Heart right ventricle (tissue), 16 donors: ENCODE data around the gene MLLT3. TPM values are rescaled to one million over a fixed set of nuclear protein-coding genes. Genes with fewer than 3 reads are reported as not detected.

Experiments used
- ATAC-seq, 8 donors: fragments of 200-7000 bp; cut with Tn5 transposase; one replicate each; pipeline ENCODE4 v1.9.1; 2020; ENCODE audit warnings: mild to moderate bottlenecking in 8 of 8, moderate library complexity in 8 of 8, moderate number of reproducible peaks in 1 of 8
- DNase-seq, 2 donors: peaks; one replicate each; pipeline ENCODE4 v3.0.0-alpha.2; 2020
- H3K27ac ChIP-seq, 10 donors: fragments of 200-600 bp; sonication (generic) in 2 of 10; one replicate each; pipeline versions ENCODE4 v1.5.0 to v1.8.0; 2020 to 2022; ENCODE audit warnings: mild to moderate bottlenecking in 3 of 10
- H3K27me3 ChIP-seq, 7 donors: fragments of 200-600 bp; one replicate each; pipeline ENCODE4 v1.8.0; 2021 to 2022; ENCODE audit warnings: mild to moderate bottlenecking in 2 of 7
- H3K36me3 ChIP-seq, 9 donors: fragments of 200-600 bp; sonication (generic) in 1 of 9; one replicate each; pipeline versions ENCODE4 v1.5.0 to v1.8.0; 2020 to 2022; ENCODE audit warnings: mild to moderate bottlenecking in 2 of 9
- H3K4me1 ChIP-seq, 9 donors: fragments of 200-600 bp; sonication (generic) in 1 of 9; one replicate each; pipeline versions ENCODE4 v1.5.0 to v1.8.0; 2020 to 2022; ENCODE audit warnings: mild to moderate bottlenecking in 4 of 9
- H3K4me3 ChIP-seq, 10 donors: fragments of 200-600 bp; sonication (generic) in 2 of 10; one replicate each; pipeline versions ENCODE4 v1.5.0 to v1.8.0; 2020 to 2022; ENCODE audit warnings: mild to moderate bottlenecking in 7 of 10, moderate library complexity in 2 of 10
- H3K9me3 ChIP-seq, 11 donors: fragments of 200-600 bp in 10 of 11; sonication (generic) in 2 of 11; one replicate each; pipeline versions ENCODE4 v1.5.0 to v1.8.0; 2013 to 2022; ENCODE audit warnings: mild to moderate bottlenecking in 2 of 11, control low read depth in 1 of 11, moderate library complexity in 1 of 11
- WGBS, 2 donors: extraction: QIAGEN DNeasy Blood & Tissue Kit; methylation state at CpG; one replicate each; pipeline ENCODE4 v1.1.7; 2013; ENCODE audit warnings: inconsistent platforms in 1 of 2; 5-methylcytosine and 5-hydroxymethylcytosine counted together
- intact Hi-C, 10 donors: fragments of 100-400 bp; cut with DNase I; formaldehyde crosslinking; loops; one replicate each; pipeline versions ENCODE4 v1.11.1 to v1.14.2; 2022
- polyA plus RNA-seq, 2 donors: library from polyadenylated mRNA; stranded (reverse); fragments of 200-250 nt; gene quantifications; one replicate each; pipeline ENCODE4 v1.2.3, GENCODE V29; 2013
- total RNA-seq, 10 donors: library from RNA; stranded (reverse); fragmentation: NEBNext Ultra II Directional in 3 of 10; extraction: Animal tissue kit (Norgen Biotek cat#: 25700) in 3 of 10; gene quantifications; one replicate each; pipeline versions ENCODE4 v1.2.1 to v1.2.4, GENCODE V29; 2021 to 2023
- TF ChIP-seq, protein P1 (sequence below), 9 donors: fragments of 200-600 bp; sonication (generic) in 2 of 9; IDR thresholded peaks; one replicate each; pipeline versions ENCODE4 v1.5.0 to v1.8.0; 2021 to 2022; ENCODE audit warnings: antibody characterized with exemption in 9 of 9, mild to moderate bottlenecking in 5 of 9, moderate library complexity in 1 of 9
- donor health status: Arrhythmogenic right ventricular cardiomyopathy.
- donor health status: ischemic (EF 13 %, LVEDD 7.1; RV severe dilation, severe dysfunction).
- donor health status: healthy with polysubstance abuse.
- donor health status: DM: no; HTN: yes; CAD: no.
- donor health status: DM: no; HTN: no; CAD: no.
- donor health status: ischemic (EF 25% LVEDD 6.9; RV normal size, moderate dysfunction).
- donor health status: ischemic (EF 25% LVEDD 5.7; RV mildly dilated, moderate dysfunction).
- donor health status: healthy.
- donor health status: DM: yes; HTN: yes; CAD: no.
- donor health status: Ischemic cardiomyopathy.
- donor health status: ischemic (EF 35%, LVEDD 5.7; RV mildly dilated, moderate dysfunction).
- donor health status: nonischemic (EF 11% LVEDD 7.7; RV severe dilation, severe dysfunction).
- donor health status: DM: yes; HTN: yes; CAD: no.
- donor health status: PGD.
- donor health status: ischemic (EF 29% LVEDD 5.4; RV normal size, mild dysfunction).
- donor health status: nonischemic (EF 23%, LVEDD 6.1; RV moderate dilation, normal function).

Gene MLLT3
- total and polyA plus RNA-seq, 12 donors = 4.3 to 22.7 (median 13.5) TPM

DNA sequence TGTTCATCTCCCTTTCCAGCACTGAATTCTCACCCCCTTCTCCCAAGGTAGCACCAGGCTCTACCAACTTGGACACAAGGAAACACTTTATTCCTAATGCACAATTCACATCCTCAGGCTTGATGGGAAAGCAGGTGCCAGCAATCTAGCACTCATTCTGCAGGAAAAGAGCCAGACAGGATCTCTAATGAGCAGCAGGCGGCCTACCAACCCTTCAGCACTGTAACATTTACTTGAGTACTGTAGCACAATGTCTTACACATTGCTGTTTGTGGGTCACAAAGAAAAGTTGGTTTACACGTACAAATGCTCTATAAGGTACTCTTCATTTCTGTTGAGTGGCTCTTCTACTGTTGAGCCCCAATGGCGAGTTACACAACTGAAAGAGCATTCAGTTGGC is 254.4 kb downstream of the MLLT3 start:
- TF ChIP-seq, protein P1, sequence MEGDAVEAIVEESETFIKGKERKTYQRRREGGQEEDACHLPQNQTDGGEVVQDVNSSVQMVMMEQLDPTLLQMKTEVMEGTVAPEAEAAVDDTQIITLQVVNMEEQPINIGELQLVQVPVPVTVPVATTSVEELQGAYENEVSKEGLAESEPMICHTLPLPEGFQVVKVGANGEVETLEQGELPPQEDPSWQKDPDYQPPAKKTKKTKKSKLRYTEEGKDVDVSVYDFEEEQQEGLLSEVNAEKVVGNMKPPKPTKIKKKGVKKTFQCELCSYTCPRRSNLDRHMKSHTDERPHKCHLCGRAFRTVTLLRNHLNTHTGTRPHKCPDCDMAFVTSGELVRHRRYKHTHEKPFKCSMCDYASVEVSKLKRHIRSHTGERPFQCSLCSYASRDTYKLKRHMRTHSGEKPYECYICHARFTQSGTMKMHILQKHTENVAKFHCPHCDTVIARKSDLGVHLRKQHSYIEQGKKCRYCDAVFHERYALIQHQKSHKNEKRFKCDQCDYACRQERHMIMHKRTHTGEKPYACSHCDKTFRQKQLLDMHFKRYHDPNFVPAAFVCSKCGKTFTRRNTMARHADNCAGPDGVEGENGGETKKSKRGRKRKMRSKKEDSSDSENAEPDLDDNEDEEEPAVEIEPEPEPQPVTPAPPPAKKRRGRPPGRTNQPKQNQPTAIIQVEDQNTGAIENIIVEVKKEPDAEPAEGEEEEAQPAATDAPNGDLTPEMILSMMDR (IDR thresholded peaks at IDR 0.05) = no peak
- H3K27me3 ChIP-seq = no peaks in the 10 kb centered on the region
- no peak overlapping the region for H3K27ac ChIP-seq
- peaks cover 0 to 6% (median 0%) of the 10 kb centered on the region in 9 donors for H3K36me3 ChIP-seq
- no peaks in the 10 kb centered on the region for H3K9me3 ChIP-seq
- H3K4me3 ChIP-seq = no peak overlapping the region
- WGBS, 2 donors = 95 to 97% methylated on average over 3 of the region's 3 CpGs
- DNase-seq = no peak
- intact Hi-C loops = loop anchor here in 2 of 10 donors (5.0 to 10.0 kb wide), 2 partner anchors 254 to 747 kb away; partner anchors contain the start of gene MLLT3 (in 1 of the 2)
- no peak for ATAC-seq
- H3K4me1 ChIP-seq = peaks cover 0 to 4% (median 0%) of the 10 kb centered on the region in 9 donors

DNA sequence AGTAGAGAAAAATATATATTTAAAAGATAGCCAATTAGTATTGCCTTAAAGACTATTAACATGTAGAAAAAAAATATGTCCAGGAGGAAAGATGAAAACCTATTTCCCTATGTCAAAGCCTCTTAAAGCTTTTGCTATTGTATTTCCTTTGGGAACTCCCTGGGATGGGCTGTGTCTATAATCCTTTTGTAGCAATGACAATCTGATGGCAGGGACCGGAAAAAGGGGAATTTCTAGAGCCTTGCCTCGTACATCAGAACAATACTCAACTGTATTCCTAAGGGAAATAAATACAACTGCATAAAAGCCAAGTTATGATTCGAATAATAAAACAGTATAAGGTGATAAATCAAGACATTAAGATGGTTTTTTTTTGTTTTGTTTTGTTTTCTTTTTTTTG is 257.3 kb downstream of the MLLT3 start:
- ATAC-seq = peak in 1 of 8 donors; percentile 56
- Histone ChIP-seq H3K27ac (no peak overlapping the region), H3K4me3 (no peak overlapping the region), H3K4me1 (peaks cover 0 to 4% (median 0%) of the 10 kb centered on the region in 9 donors), H3K27me3 (no peaks in the 10 kb centered on the region), H3K36me3 (peaks cover 0 to 34% (median 0%) of the 10 kb centered on the region in 9 donors), H3K9me3 (no peaks in the 10 kb centered on the region)
- no peak for DNase-seq
- intact Hi-C loops = loop anchor here in 2 of 10 donors (5.0 to 10.0 kb wide), 2 partner anchors 257 to 750 kb away; partner anchors contain the start of gene MLLT3 (in 1 of the 2)
- TF ChIP-seq, protein P1 (IDR thresholded peaks at IDR 0.05) = no peak
- 59 to 63% methylated on average over 3 of the region's 3 CpGs for WGBS, 2 donors

DNA sequence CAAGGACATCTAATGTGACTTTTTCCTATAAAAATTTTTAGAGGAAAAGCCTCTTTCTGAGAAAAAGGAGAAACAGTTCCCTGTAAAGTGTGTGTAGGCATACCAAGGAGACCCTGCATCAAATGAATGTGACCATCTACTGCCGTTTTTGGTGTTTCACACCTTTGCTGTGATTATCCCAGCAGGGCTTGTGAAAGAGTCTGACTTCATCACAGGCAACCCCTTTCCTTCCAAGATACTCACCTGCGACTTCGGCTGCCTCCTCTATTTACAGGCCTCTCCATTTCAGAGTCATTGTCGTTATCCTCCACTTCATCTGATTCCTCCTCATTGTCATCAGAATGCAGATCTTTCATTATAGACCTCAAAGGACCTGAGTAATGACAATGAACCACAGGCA is 259.1 kb downstream of the MLLT3 start:
- Histone ChIP-seq H3K4me1 (peaks cover 0 to 4% (median 0%) of the 10 kb centered on the region in 9 donors), H3K9me3 (no peaks in the 10 kb centered on the region), H3K27me3 (no peaks in the 10 kb centered on the region), H3K27ac (no peak overlapping the region), H3K36me3 (peaks cover 0 to 37% (median 0%) of the 10 kb centered on the region in 9 donors), H3K4me3 (no peak overlapping the region)
- TF ChIP-seq, protein P1 (IDR thresholded peaks at IDR 0.05) = no peak
- intact Hi-C loops = loop anchor here in 1 of 10 donors (10.0 kb wide), 1 partner anchor 752 kb away; no protein-coding TSS in a partner anchor
- ATAC-seq = no peak
- no peak for DNase-seq
- WGBS, 2 donors = 90 to 96% methylated on average over 4 of the region's 4 CpGs

DNA sequence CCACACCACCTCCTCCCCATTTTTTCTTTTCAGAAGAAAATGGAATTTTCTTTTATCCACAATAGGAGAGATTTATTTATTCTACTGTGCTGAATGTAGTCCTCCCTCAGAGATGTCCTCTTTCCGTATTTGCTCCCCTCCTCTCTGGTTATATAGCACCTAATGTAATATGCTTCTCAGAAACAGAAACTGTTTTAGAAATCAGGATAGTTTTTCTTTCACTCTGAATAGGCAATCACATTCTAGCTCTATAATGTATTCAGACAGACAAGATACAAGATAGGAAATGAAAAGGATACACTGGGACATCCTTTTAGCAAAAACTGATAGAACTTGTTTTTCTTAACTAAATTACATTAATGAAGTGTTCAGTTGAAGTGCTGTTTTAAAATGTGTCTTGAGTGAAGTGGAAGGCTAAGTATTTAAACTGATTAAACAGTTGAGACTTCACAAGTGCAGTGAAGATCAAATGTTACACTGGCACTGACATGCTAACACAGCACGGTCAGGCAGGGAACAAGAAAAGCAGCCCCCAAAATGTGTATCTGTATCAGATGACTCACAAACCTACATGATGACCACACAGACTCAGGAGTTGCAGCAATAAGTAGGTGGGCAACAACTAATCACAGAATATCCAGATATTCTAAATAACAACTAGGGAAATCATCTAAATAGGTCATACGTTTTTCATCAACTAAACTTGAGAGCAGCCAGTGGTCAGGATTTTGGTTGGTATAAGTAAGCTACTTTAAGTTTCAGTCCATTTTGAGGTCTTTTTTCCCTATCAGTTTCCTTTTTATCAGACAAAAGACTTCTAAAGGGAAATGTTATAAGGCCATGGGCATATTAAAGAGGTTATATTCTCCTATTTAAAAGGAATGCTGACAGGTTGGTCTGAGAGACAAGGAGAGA is 260.4 kb downstream of the MLLT3 start:
- intact Hi-C loops = loop anchor here in 1 of 10 donors (2.0 to 10.0 kb wide), 2 partner anchors 579 to 753 kb away; no protein-coding TSS in a partner anchor
- no peaks in the 10 kb centered on the region for H3K9me3 ChIP-seq
- peaks cover 0 to 37% (median 0%) of the 10 kb centered on the region in 9 donors for H3K36me3 ChIP-seq
- TF ChIP-seq, protein P1 (IDR thresholded peaks at IDR 0.05) = no peak
- DNase-seq (no peak), ATAC-seq (no peak)
- 86 to 92% methylated on average over 3 of the region's 3 CpGs for WGBS, 2 donors
- no peaks in the 10 kb centered on the region for H3K27me3 ChIP-seq
- peaks cover 0 to 7% (median 4%) of the 10 kb centered on the region in 9 donors for H3K4me1 ChIP-seq
- no peak overlapping the region for H3K4me3 ChIP-seq
- no peak overlapping the region for H3K27ac ChIP-seq
